Stimulated activated CD4-positive, alpha-beta T cell treated with anti-CD3 and anti-CD28 coated beads, Interleukin-1b, Interleukin-23, amount 100 ng/mL, for 4 hours (primary cell): ENCODE measurements around the gene GPRC5A.
A peak's percentile ranks its signal among the peaks of the same experiment; 100 is the strongest.

Experiments used
- DNase-seq, 2 donors: peaks; one replicate each; pipeline ENCODE4 v3.0.0-alpha.2; 2020; ENCODE audit warnings: low read depth in 2 of 2

GPRC5A gene

GRCh38 chr12:12885096-12885792 is 6.1 kb upstream of the GPRC5A start:
- no peak for DNase-seq

DNA sequence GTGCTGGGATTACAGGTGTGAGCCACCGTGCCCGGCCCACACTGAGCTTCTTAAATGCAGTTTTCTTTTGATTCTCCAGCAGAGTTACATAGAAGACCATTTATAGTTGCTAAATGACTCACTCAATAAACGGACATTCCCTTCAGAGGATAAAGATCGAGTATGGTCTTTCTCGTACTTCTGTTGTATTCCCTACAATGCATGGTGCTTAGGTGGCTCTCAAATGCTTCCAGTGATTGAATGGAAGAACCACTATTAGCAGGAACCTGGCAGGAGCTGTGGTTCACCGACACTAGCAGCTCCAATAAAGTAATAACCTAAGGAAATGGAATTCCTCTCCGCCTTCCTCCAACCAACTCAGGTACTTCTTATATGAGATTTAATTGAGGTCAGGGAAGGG is 3.9 kb upstream of the GPRC5A start:
- no peak for DNase-seq

- no peak for DNase-seq
These were observed 1.7 kb upstream of the GPRC5A start for GRCh38 chr12:12889701-12890100.

- peak in 1 of 2 donors; percentile 6 for DNase-seq
These were observed 751 bp upstream of the GPRC5A start for GRCh38 chr12:12890543-12891079.

DNA sequence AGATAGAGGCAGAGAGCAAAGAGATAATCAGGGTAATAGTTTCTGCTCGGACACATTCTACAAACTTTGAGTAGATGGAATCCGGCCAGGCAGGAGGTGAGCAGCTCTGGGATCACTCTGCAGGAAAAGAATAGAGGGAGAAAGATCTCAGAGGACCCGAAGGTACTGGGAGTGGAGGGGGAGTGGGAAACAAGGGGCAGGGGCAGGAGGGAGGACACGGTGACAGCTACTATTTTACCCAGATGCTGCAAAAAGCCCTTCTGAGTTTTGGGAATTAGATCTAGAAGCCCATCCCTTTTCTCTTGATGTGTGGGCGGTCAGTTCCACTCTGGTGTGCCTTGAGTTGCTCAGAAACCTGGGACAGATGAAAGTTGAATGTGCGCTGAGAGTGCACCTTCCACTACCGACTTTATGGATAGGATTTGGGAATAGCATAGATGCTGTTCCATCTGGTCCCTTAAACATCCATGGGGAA is 556 bp downstream of the GPRC5A start:
- DNase-seq: no peak

DNA sequence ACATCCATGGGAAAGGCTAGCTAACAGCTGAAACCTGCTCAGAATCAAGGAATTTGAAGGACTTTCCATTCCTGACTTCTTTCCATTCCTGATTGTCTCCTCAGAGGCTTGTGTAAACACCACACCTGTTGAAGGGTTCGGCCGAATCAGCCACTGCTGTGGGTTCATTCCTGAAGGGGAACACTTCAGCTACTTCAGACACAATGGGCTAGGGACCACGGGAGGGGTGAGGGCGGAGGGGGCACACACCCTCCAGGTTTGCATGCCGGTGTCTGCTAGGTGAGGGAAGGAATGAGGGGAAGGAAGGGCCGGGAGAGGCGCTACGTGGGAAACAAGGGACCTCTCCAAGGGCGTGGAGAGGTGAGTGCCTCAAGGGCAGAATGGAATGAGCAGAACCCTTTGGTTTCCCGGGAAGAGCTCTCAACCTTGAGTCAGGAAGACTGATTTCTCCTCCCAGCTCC is 1.3 kb downstream of the GPRC5A start:
- no peak for DNase-seq

- no peak for DNase-seq
These were observed 2.1 kb downstream of the GPRC5A start for GRCh38 chr12:12893438-12893837.

- DNase-seq: no peak
These were observed 4.9 kb downstream of the GPRC5A start for GRCh38 chr12:12896260-12896659.

- no peak for DNase-seq
These were observed 5.9 kb downstream of the GPRC5A start for GRCh38 chr12:12897302-12897701.

- no peak for DNase-seq
These were observed 6.9 kb downstream of the GPRC5A start for GRCh38 chr12:12898136-12898717.

DNA sequence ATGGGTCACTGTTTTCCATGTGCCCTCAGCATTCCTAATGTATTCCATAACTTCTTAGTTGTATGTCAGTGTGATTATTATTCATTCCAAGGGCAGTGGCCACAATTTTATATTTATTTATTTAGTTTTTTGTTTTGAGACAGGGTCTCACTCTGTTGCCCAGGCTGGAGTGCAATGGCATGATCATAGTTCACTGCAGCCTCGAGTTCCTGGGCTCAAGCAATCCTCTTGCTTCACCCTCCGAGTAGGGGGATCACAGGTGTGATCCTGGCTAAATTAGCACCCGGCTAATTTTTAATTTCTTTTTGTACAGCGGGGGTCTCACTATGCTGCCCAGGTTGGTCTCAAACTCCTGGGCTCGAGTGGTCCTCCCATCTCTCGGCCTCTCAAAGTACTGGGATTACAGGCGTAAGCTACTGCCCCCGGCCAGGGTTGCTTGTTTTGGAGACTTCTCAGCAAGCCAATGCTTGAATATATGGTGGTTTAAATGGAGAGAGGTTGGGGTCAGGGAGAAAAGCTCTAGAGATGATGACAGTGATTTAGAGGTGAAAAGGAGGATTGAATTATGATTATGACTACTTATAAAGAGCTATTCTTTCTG is 7.6 kb downstream of the GPRC5A start:
- DNase-seq: no peak

DNA sequence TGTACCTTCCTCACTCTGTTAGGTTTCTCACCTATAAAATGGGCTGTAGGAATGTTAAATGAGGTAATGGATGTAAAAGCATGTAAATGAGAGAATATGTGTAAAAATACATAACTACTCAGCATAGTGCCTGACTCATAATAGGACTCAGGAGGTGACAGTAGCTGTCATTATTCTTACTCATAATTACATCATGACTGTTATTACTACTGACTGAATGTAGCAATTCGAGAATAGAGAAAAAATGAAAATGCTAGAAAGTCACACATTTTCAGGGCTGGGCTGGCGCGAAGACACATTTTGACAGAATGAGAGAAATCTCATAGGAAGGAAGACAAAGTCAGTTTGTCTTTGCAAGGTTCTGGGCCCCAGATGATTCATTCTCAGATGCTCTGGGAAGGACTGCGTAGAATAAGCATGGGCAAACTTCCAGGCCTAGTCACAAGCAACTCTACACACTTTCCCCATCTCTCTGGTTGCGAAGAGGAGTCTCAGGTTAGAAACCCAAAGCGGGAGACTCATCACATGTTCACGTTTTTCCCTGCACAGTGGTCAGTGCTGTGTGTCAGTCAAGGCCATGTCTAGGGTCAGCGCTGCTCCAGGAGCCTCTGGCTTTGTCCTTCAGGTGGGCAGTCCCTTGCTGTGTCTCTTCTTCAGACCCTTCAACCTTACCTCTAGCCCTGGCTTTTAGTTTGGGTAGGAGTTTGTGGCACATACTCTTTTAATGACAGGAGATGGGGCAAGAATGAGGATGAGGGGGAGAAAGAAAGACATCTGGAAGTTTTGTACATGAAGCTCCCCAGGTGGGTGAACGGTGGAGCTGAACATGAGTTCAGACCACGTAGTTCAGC is 8.4 kb downstream of the GPRC5A start:
- peak in 1 of 2 donors; percentile 27 for DNase-seq

GRCh38 chr12:12900786-12901157 is 9.4 kb downstream of the GPRC5A start:
- no peak for DNase-seq

DNA sequence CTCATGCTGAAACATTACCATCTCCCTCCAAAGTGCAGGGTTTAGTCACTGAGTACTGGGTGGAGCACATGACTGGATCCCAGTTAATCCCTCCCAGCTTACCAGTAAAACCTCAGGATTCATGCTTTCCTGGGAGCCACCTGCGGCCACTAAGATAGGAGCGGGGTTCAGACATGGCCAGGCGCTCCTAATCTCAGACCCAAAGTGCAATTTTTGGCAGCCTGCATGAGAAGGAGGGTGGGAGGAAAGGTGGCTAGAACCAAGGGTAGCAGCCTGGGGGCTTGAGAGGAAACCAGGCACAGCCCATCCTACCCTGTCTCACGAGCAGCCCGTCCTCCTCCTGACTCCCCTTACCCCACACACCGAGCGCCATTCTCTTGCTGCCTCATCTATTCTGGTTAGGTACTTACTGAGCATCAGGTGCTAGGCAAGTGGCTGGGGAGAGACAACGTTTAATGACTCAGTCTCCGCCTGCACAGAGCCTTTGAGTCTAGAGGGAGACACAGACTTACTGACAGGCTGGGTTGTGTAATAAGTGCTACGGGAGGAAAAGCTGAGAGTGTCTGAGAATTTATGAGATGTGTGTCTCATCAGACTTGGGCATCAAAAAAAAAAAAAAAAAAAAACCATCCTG is 9.9 kb downstream of the GPRC5A start:
- DNase-seq: no peak

- DNase-seq: no peak
These were observed 10.7 kb downstream of the GPRC5A start for GRCh38 chr12:12902036-12902435.

DNA sequence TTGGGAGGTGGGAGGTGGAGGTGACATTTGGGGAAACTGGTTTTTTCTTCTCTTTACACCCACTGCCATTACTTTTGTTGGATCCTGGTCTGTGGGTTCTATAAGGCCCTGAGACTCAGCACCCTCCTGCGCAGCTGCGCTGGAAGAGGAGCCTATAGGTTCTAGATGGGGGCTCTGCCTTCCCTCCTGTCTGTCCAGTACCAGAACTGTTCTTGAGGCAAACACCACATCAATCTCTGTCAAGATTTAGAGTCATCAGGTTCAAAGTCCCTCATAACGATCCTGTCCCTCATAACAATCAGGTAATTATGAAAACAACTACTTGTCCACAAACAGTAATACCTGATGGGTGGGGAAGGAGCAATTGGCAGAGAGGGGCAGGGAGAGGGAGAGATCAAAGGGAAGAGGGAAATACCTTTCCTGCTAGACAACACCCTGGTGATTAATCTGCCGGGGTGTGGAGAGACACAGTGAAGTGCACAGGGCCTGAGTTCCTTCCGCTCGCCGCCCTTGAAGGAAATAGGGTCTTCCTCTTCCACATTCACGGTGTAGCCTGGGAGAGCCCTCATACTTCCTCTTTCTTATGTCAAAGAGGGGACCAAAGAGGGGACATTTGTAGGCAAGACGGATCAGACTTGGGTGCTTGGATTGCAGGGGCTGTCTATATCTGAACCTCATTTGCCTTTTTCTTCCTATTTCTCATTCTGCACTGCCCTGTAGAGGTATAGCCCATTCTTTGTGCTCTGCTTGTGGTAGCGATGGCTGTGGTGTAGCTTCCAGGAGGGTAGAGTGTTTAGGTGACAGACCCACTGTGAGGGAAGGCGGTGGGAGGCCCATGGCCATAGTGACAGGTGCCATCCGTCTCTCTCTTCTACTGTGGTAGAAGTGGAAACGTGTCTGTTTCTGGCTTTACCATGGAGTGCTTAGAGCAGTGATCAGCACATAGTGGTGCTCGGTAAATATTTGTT is 12.6 kb downstream of the GPRC5A start:
- DNase-seq: no peak

GRCh38 chr12:12907552-12907951 is 16.2 kb downstream of the GPRC5A start:
- no peak for DNase-seq

- no peak for DNase-seq
These were observed 16.9 kb downstream of the GPRC5A start for GRCh38 chr12:12908252-12908651.

DNA sequence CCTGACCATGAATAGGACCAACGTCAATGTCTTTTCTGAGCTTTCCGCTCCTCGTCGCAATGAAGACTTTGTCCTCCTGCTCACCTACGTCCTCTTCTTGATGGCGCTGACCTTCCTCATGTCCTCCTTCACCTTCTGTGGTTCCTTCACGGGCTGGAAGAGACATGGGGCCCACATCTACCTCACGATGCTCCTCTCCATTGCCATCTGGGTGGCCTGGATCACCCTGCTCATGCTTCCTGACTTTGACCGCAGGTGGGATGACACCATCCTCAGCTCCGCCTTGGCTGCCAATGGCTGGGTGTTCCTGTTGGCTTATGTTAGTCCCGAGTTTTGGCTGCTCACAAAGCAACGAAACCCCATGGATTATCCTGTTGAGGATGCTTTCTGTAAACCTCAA is 17.3 kb downstream of the GPRC5A start:
- DNase-seq: no peak
